Ishikawa (cell line): ENCODE measurements around the gene GALNTL6.

Experiments used
- EP300 ChIP-seq: IDR thresholded peaks from 2 replicates; pipeline ENCODE4 v1.6.1; 2012; ENCODE audit warnings: borderline replicate concordance
- FOXM1 ChIP-seq: IDR thresholded peaks from 2 replicates; pipeline ENCODE4 v1.6.1; 2012; ENCODE audit warnings: low read depth, borderline replicate concordance
- YY1 ChIP-seq: IDR thresholded peaks from 2 replicates; pipeline ENCODE4 v1.6.1; 2012; ENCODE audit warnings: low read depth
- TF ChIP-seq, protein P1 (sequence below): IDR thresholded peaks from 2 replicates; pipeline ENCODE4 v1.6.1; 2012

DNA sequence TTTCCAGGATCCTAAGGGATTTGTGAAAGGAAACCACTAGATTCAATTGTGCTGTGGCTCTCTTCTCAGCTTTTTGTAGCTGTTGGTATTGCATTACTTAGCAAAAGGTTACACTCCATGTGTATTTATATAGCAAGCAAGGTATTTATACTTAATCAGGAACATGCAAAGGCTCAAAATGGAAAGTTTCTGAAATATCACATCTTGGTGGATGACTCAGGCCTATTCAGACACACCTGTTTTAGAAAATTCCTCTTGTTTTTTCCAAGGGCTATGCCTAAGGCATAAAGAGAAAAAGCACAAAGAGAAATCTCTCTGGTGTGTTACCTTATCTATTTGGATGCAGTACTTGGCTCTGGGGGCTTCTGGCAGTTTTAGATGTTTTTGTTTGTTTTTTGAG lies 1211.0 kb downstream of the GALNTL6 start:
- TF ChIP-seq, protein P1, sequence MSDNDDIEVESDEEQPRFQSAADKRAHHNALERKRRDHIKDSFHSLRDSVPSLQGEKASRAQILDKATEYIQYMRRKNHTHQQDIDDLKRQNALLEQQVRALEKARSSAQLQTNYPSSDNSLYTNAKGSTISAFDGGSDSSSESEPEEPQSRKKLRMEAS: no peak
- no peak for TF ChIP-seq YY1
- TF ChIP-seq EP300: no peak
- TF ChIP-seq FOXM1: no peak
